ENCODE measurements around the gene INPP4B.
"Not testable (repeated sequence)": the region's sequence is repeated elsewhere in the genome, so short reads cannot be mapped to it uniquely, and the experiment has no call there.

INPP4B gene

DNA sequence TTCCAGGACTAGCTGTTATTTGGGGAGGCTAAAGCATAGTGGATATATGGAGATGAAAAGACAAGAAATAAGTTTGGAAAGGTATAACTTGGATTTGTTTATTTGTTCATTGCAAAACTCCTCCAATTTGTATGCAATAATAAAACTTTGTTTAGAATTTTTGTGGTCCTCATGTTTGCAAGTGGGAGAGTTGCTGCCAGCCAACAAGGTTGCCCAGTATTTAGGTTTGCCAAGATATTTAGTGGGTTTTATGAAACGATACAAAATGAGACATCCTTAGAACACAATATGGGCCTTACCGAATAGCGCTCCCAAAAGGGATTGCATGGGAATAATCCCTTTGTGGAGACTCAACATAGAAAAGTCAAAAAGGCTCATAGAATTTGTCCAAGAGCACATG is 162.1 kb downstream of the INPP4B start:
- DNase-seq (ENCODE audit: low spot score) = no peak

- no peak for DNase-seq (ENCODE audit: low spot score)
These were observed 162.6 kb downstream of the INPP4B start for GRCh38 chr4:142683503-142683902.

- DNase-seq (ENCODE audit: low spot score) = no peak
These were observed 174.6 kb downstream of the INPP4B start for GRCh38 chr4:142671516-142671915.

DNA sequence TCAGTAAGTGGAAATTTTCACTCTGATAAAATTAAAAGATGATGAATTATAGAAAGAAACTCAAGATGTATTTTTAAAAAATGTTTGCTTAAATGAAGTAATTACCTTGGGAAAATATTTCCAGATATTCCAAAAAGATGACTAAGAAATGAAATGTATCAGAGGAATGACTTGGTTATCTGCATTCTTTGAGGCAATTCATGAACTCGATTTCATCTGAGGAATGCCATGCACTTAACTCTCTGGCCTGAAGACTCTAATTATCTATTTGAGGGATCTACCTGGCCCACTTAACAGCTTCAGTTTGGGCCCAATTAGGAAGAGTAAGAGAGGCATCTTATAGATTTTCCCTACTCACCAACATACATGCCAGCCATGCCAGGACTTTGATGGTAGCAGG is 182.3 kb downstream of the INPP4B start:
- DNase-seq (ENCODE audit: low spot score) = no peak

GRCh38 chr4:142660728-142661127 is 185.4 kb downstream of the INPP4B start:
- DNase-seq (ENCODE audit: low spot score) = no peak

DNA sequence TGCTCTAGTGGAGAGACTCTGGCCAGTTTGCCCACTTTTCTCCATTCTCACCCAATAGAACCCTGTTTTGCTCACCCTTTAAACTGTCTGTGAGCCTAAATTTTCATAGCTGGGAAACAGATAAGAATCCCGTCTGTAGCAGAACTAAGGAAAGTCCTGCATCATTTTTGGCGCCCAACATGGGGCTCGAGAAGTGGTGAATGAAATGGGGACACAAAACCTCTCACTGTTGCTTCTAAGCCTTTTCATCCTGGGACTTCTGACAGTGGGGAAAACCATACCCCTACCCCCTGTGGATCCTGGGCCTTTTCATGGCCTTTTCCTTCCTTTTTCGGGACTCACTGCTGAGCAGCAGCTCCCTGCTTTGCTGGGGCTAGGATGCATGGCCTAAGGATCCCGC is 189.9 kb downstream of the INPP4B start:
- no peak for DNase-seq (ENCODE audit: low spot score)

GRCh38 chr4:142648378-142648777 is 197.7 kb downstream of the INPP4B start:
- no peak for DNase-seq (ENCODE audit: low spot score)

DNA sequence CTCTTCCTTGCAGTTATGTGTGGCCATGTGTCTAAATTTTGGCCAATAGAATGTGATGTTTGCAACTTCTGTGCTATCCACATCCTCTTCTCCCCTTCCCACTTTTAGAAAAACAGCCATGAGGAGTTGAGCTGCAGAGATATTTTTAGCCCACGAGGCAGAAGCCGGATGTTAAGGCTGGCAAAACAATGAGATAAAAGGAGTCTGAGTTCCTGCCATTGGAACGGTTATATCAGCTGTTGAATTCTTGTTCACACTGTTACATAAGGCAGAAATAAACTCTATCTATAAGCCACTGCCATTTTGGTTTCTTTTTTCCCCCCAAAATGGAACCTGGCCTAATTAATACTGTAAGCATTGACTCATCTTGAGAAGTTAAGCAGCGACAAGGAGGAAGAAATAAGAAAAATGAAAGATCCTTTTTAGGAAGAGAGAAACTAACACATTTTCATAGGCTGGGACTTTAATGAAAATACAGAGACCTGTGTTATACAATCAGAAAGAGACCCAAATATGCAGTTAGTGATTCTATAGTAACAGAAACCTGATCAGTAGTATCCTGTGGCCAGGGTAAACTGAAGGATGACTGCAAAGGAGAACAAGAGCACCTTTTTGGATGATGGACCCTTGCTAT is 200.5 kb downstream of the INPP4B start:
- peak; percentile 1 for DNase-seq (ENCODE audit: low spot score)

DNA sequence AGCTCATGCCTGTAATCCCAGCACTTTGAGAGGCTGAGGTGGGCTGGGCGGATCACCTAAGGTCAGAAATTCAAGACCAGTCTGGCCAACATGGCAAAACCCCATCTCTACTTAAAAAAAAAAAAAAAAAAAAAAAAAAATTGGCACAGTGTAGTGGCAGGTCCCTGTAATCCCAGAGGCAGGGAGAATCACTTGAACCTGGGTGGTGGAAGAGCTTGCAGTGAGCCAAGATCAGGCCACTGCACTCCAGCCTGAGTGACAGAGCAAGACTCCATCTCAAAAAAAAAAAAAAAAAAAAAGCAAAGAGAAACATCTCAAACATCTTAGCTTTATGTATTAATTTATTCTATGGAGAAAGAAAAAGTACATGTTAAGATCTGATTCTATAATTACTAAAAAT is 201.5 kb downstream of the INPP4B start:
- DNase-seq (ENCODE audit: low spot score) = not testable (repeated sequence)

DNA sequence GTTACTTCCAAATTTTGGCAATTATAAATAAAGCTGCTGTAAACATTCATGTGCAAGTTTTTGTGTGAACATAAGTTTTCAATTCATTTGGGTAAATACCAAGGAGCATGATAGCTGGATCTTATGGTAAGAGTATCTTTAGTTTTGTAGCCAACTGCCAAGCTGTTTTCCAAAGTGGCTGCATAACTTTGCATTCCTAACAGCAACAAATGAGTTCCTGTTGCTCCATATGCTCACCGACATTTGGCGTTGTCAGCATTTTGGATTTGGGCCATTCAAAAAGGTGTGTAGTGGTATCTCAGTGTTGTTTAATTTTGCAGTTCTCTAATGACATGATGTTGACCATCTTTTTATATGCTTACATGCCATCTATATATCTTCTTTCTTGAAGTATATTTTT is 208.5 kb downstream of the INPP4B start:
- no peak for DNase-seq (ENCODE audit: low spot score)

- DNase-seq (ENCODE audit: low spot score) = no peak
These were observed 214.3 kb downstream of the INPP4B start for GRCh38 chr4:142631836-142632235.

DNA sequence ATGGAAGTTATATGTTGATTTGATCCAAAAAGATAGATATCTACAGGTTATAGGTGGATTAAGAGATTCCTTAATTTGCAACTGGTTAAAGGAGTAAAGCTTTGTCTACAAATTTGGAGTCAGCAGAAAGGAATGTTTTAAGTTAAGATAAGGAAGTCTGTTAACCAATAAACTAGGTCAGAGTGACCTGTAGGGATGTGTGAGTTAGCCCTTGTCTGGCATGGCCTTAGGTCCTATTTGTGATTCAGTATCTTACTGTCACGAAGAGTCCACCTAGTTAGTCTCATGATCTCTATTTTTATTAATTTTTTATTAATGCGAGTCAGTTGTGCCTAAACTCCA is 230.8 kb downstream of the INPP4B start:
- no peak for DNase-seq (ENCODE audit: low spot score)

DNA sequence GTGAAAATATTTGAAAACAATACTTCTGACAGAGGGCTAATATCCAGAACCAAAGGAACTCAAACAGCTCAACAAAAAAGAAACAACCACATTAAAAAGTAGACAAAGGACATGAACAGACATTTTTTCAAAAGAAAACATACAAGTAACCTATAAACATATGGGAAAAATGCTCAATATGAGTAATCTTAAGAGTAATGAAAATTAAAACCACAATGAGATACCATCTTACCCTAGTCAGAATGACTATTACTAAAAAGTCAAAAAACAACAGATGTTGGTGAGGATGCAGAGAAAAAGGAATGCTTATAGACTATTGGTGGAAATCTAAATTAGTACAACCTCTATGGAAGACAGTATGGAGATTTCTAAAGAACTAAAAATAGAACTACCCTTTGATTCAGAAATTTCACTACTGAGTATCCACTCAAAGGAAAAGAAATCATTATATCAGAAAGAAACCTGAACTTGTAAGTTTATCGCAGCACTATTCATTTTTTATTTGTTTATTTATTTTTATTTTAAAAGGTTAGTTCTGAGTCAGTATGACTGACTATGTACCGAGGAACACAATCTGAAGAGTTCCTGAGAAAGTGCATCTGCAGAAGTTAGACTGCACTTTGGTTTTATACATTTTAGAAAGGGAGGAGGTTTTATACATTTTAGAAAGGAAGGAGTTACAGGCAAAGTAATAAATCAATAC is 231.3 kb downstream of the INPP4B start:
- DNase-seq (ENCODE audit: low spot score) = no peak

GRCh38 chr4:142607976-142608375 is 238.1 kb downstream of the INPP4B start:
- DNase-seq (ENCODE audit: low spot score) = no peak

GRCh38 chr4:142600952-142601351 is 245.1 kb downstream of the INPP4B start:
- no peak for DNase-seq (ENCODE audit: low spot score)

- no peak for DNase-seq (ENCODE audit: low spot score)
These were observed 248.0 kb downstream of the INPP4B start for GRCh38 chr4:142598132-142598531.

GRCh38 chr4:142596595-142596994 is 249.5 kb downstream of the INPP4B start:
- no peak for DNase-seq (ENCODE audit: low spot score)

- DNase-seq (ENCODE audit: low spot score) = no peak
These were observed 250.0 kb downstream of the INPP4B start for GRCh38 chr4:142596121-142596520.

DNA sequence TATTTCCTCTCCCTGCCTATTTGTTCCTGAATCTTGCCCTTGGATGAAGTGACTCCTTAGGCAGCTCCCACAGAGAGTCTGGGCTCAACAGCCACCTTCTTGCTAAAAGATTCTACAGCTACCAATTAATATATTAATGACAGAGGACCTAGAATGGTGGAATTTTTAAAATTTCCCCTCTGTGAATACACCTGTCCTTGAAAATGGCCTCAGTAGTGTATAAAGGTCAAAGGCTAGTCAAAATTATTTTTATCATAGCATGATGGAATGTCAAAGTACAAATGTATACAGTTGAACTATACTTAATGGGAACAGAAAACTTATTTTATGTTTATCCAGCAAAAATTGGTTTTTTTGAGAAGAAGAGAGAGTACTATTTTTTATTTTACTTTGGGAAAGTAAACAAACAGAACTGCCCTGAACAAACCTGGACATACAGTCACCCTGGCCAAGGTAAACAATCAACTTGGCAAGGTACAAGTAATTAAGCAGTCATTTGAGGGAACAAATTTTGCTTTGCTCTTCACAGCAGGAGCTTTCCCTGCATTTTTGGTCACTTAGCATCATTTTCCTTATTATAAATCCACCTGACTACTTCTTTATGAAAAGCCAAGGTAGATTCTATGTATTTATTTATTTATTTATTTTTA is 250.8 kb downstream of the INPP4B start:
- no peak for DNase-seq (ENCODE audit: low spot score)

- no peak for DNase-seq (ENCODE audit: low spot score)
These were observed 260.7 kb downstream of the INPP4B start for GRCh38 chr4:142585411-142585810.

DNA sequence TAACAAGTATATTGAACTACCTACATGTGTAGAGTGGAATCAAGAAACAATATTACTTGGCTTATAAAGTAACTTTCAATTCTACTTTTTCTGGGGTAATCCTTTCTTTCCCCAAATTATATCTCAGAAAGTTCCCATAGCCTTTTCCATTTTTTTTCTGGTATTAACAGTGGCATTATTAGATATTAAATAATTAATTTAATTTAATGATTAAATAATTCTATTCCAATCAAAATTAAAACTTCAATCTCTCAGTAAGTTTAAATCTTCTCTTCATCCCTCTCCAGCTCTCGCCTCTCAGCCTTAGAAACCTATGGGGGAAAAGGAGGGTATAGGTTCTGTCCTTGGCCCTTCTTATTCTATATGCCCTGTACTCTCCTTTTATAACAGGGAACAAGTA is 262.4 kb downstream of the INPP4B start:
- DNase-seq (ENCODE audit: low spot score) = no peak

- no peak for DNase-seq (ENCODE audit: low spot score)
These were observed 263.8 kb downstream of the INPP4B start for GRCh38 chr4:142582340-142582739.

DNA sequence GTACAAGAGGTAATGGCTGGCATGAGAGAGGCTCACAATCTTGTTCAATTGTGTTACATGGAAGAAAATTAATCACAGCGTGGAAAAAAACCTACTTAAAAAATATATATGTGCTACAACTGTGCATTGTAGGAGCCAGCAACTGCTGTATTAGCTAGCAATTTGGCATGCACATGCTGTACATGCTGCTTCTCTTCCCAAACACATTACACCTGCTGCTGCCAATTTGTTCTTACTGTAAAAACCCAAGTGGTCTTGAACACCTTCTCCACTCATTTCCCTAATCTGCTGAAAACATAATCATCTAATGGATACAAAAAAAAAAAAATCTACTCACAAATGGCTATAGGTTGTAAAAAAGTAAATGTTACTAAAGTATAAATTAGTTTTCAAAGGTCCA is 264.2 kb downstream of the INPP4B start:
- DNase-seq (ENCODE audit: low spot score) = no peak

GRCh38 chr4:142579443-142579842 is 266.7 kb downstream of the INPP4B start:
- no peak for DNase-seq (ENCODE audit: low spot score)
